Ishikawa (cell line): Measurements from ENCODE around the gene TOMM40.

Experiments
- CEBPB ChIP-seq: IDR thresholded peaks from 2 replicates; pipeline ENCODE4 v1.6.1; 2012
- EGR1 ChIP-seq: IDR thresholded peaks from 2 replicates; pipeline ENCODE4 v1.6.1; 2012
- EP300 ChIP-seq: IDR thresholded peaks from 2 replicates; pipeline ENCODE4 v1.6.1; 2012; ENCODE audit warnings: borderline replicate concordance
- FOXM1 ChIP-seq: IDR thresholded peaks from 2 replicates; pipeline ENCODE4 v1.6.1; 2012; ENCODE audit warnings: low read depth, borderline replicate concordance
- NFIC ChIP-seq: IDR thresholded peaks from 2 replicates; pipeline ENCODE4 v1.6.1; 2012
- RAD21 ChIP-seq: IDR thresholded peaks from 2 replicates; pipeline ENCODE4 v1.6.1; 2012; ENCODE audit warnings: low read depth
- TAF1 ChIP-seq: IDR thresholded peaks from 2 replicates; pipeline ENCODE4 v1.6.1; 2012; ENCODE audit warnings: low read depth, mild to moderate bottlenecking
- TCF12 ChIP-seq: IDR thresholded peaks from 2 replicates; pipeline ENCODE4 v1.6.1; 2012; ENCODE audit warnings: low read depth
- TEAD4 ChIP-seq: IDR thresholded peaks from 2 replicates; pipeline ENCODE4 v1.6.1; 2012
- YY1 ChIP-seq: IDR thresholded peaks from 2 replicates; pipeline ENCODE4 v1.6.1; 2012; ENCODE audit warnings: low read depth
- ZBTB7A ChIP-seq: IDR thresholded peaks from 2 replicates; pipeline ENCODE4 v1.6.1; 2012; ENCODE audit warnings: low read depth
- TF ChIP-seq, protein P1 (sequence below): IDR thresholded peaks from 2 replicates; pipeline ENCODE4 v1.6.1; 2012; ENCODE audit warnings: low read depth, mild to moderate bottlenecking
- TF ChIP-seq, protein P2 (sequence below): IDR thresholded peaks from 2 replicates; pipeline ENCODE4 v1.6.1; 2012

DNA sequence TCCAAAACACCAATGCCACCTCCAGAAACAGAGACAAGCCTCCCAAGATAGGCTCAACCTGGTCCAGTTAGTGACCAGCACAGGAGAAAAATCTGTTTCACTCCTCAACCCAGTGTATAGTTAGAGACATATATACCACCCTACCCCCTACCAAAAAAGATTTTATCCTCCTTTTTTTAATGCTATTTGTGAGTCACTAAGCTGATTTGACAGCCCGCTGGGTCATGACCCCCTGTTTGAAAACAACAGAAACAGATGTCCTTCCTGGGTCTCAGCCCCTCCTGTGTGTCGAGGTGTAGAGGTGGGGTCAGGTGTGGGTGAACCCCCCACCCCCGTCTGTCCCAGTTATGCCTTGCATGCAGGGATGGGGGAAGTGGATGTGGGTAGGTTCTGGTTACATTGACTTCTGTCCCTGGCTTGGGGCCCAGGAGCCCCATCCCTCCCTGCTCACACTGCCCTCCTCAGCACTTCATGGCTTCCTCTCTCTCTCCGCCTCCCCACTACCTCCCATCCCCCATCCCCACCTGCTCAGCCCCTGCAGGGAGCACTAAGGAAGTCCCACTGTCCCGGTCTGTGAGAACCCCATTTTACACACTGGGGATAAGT is 14.0 kb upstream of the TOMM40 start:
- TF ChIP-seq EP300, result no peak
- no peak for TF ChIP-seq TCF12
- TF ChIP-seq TAF1, result no peak
- TF ChIP-seq, protein P1, sequence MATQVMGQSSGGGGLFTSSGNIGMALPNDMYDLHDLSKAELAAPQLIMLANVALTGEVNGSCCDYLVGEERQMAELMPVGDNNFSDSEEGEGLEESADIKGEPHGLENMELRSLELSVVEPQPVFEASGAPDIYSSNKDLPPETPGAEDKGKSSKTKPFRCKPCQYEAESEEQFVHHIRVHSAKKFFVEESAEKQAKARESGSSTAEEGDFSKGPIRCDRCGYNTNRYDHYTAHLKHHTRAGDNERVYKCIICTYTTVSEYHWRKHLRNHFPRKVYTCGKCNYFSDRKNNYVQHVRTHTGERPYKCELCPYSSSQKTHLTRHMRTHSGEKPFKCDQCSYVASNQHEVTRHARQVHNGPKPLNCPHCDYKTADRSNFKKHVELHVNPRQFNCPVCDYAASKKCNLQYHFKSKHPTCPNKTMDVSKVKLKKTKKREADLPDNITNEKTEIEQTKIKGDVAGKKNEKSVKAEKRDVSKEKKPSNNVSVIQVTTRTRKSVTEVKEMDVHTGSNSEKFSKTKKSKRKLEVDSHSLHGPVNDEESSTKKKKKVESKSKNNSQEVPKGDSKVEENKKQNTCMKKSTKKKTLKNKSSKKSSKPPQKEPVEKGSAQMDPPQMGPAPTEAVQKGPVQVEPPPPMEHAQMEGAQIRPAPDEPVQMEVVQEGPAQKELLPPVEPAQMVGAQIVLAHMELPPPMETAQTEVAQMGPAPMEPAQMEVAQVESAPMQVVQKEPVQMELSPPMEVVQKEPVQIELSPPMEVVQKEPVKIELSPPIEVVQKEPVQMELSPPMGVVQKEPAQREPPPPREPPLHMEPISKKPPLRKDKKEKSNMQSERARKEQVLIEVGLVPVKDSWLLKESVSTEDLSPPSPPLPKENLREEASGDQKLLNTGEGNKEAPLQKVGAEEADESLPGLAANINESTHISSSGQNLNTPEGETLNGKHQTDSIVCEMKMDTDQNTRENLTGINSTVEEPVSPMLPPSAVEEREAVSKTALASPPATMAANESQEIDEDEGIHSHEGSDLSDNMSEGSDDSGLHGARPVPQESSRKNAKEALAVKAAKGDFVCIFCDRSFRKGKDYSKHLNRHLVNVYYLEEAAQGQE, result no peak
- TF ChIP-seq YY1, result no peak
- no peak for TF ChIP-seq FOXM1
- TF ChIP-seq, protein P2, sequence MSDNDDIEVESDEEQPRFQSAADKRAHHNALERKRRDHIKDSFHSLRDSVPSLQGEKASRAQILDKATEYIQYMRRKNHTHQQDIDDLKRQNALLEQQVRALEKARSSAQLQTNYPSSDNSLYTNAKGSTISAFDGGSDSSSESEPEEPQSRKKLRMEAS, result no peak
- no peak for TF ChIP-seq NFIC
- no peak for TF ChIP-seq RAD21
- TF ChIP-seq TEAD4, result no peak
- TF ChIP-seq CEBPB, result no peak
- TF ChIP-seq EGR1, result no peak
- TF ChIP-seq ZBTB7A, result no peak
